GM12875 (cell line): Measurements from ENCODE around the gene COLEC12.

Experiments used
- H3K4me3 ChIP-seq: one replicate; pipeline ENCODE4 v1.5.1; 2011; ENCODE audit warnings: low read depth, low read length, control low read depth
- TF ChIP-seq, protein P1 (sequence below): IDR thresholded peaks from 2 replicates; pipeline ENCODE4 v1.5.1; 2011; ENCODE audit warnings: low read depth, mild to moderate bottlenecking, control low read depth, inconsistent platforms, low read length, moderate library complexity, borderline replicate concordance; ENCODE audit not compliant: insufficient read depth

Gene COLEC12

DNA sequence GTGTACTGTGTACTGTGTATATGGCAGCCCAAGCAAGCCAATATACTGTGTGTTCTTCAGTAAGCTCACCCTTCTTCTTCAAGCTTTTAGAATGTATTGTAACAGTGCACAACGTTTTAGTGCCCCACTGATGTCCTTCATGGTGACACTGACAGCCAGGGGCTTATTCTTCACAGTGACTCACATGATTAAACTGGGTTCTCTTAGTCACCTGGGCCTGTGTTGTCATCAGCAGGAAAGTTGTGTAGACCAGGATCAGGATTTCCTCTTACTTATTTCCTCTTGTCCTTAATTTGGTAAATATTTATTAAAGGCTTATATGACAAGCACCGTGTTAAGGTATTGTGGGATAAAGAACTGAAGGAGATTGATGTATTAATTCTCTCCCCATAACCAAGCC, 164.8 kb downstream of the COLEC12 start:
- TF ChIP-seq, protein P1, sequence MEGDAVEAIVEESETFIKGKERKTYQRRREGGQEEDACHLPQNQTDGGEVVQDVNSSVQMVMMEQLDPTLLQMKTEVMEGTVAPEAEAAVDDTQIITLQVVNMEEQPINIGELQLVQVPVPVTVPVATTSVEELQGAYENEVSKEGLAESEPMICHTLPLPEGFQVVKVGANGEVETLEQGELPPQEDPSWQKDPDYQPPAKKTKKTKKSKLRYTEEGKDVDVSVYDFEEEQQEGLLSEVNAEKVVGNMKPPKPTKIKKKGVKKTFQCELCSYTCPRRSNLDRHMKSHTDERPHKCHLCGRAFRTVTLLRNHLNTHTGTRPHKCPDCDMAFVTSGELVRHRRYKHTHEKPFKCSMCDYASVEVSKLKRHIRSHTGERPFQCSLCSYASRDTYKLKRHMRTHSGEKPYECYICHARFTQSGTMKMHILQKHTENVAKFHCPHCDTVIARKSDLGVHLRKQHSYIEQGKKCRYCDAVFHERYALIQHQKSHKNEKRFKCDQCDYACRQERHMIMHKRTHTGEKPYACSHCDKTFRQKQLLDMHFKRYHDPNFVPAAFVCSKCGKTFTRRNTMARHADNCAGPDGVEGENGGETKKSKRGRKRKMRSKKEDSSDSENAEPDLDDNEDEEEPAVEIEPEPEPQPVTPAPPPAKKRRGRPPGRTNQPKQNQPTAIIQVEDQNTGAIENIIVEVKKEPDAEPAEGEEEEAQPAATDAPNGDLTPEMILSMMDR, result no peak
- no peak overlapping the region for H3K4me3 ChIP-seq

DNA sequence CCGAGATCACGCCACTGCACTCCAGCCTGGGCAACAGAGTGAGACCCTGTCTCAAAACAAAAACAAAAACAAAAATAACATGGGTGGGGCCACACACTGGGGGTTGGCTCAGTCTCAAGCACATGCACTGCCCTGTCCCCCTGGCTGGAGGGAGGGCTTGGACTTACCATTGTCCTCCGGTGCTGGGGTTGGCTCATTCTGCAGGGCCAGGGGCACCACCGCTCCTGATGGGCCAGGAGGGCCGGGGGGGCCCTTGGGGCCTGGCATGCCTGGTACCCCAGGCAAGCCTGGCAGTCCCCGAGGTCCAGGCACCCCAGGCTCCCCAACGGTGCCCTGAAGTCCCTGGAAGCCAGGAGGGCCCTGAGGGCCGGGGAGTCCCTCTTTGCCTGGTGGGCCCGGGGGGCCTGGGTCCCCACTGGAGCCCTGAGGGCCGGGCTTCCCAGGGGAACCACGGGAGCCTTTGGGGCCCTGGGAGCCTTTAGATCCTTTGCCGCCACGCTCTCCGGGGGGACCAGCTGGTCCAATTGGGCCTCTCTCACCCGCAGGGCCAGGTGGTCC, 165.8 kb downstream of the COLEC12 start:
- TF ChIP-seq, protein P1, result no peak

DNA sequence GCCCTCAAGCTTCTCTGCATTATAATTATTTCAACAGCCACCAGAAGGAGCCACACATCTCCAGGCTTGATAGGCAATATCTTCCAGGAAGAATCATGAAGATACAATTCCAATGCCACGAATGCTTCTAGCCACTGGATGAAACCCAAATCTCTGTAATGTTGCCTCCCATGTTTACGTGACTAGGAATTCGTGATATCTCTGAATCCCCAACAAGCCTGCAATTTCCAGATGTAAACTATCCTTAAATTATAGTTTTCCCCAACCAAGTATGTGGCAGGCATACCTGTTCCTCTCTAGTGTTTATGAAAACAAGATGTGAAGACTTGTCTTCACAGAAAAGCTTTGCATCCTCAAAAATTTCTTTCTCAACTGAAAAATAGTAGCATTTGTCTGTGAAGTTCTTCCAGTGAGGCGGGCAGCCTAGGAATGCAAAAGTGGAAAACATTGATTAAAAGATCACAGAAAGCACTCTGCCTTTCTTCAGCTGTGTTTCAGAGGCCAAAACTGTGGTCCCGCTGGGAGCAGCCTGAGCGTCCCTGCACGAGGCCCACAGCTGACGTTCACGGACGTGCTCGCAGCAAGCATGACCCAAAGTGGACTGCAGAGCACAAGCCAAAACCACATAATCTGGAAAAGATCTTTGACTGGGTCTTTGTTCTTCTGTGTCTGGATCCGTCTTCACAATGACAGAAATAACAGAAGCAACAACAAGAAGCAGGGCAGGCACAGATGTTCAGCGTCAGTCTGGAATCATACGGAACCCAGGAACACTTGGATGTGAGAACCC, 167.6 kb downstream of the COLEC12 start:
- H3K4me3 ChIP-seq, result no peak overlapping the region
- TF ChIP-seq, protein P1, result no peak

More for the DNA sequence above, 165.8 kb downstream of the COLEC12 start:
- H3K4me3 ChIP-seq, result no peak overlapping the region

DNA sequence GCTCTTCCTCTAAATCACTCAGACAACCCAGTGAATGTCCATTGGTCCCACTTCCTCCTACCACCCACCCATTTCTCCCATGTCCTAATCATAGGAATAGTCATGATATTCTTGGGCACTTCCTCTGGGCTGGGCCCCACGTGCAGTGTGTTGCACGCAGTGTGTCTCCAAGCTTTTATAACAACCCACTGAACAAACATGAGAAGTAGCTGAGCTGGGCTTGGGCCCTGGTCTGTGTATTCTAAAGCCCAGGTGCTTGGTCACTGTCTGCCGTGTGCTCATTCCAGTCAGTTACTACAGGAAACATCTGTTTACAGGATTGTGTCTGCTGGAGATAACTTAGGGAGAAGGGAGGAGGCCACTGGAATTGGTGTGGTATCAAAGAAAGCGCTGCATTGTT, 168.5 kb downstream of the COLEC12 start:
- H3K4me3 ChIP-seq, result no peak overlapping the region
- TF ChIP-seq, protein P1, result no peak

DNA sequence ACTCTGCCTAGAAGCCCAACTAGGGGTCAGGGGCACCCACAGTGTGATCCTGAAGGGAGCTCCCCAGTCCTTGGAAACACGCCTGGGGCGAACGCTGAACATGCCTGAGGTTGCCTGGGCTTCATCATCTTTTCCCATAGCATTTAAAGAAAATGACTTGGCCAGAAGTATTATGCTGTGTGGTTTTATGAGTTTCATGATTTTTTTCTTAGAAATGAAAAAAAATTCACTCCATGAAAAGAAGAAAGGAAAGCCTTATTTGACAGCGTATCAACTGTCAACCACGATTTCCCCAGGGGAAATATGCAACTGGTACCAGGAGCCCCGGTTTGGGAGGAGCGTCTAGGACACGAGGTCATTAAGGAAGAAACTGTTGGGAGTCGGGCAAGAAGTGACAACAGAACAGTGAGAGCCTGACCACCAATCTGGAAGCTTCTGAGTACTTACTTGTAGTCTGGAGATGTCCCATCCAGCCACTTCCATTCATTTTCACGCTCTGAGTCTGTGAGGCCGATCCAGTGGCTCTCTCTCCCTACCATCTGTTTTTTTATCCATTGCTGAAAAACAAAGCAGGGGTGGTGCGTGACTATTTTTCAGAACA, 169.2 kb downstream of the COLEC12 start:
- H3K4me3 ChIP-seq, result no peak overlapping the region

DNA sequence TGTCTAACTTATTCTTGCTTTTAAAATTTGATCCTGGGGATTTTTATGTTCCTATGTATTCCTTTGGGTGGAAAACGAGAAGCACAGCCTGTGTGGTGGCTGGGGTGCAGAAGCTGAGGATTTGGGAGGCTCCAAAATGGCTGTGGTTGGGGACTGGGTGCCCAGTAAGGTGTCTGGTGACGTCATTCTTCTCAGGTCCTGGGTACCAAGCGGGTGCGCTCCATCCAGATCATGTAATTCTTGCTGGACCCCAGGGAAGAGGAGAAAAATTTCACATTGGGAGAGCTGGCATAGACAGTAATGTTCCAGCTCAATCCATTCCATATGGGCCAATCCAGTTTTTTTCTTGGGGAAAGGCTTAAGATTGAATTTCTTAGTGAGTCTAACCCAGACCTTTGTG, 171.6 kb downstream of the COLEC12 start:
- TF ChIP-seq, protein P1, result no peak
- H3K4me3 ChIP-seq, result no peak overlapping the region

More for the DNA sequence above, 169.2 kb downstream of the COLEC12 start:
- TF ChIP-seq, protein P1, result no peak
